Choroid plexus epithelial cell (primary cell): ENCODE results near the gene KCNJ1.

Experiments
- DNase-seq: peaks from one replicate; pipeline ENCODE4 v3.0.0-alpha.2; 2010; ENCODE audit warnings: low read depth
- H3K4me3 ChIP-seq: 2 replicates; pipeline ENCODE4 v1.5.1; 2011; ENCODE audit warnings: low read depth, mild to moderate bottlenecking, control low read depth, low read length, moderate library complexity
- CTCF ChIP-seq: conservative IDR thresholded peaks from 2 replicates; pipeline ENCODE4 v1.5.1; 2011; ENCODE audit warnings: low read depth, mild to moderate bottlenecking, control low read depth, inconsistent platforms, low read length, moderate library complexity

KCNJ1 gene

GRCh38 chr11:128822130-128822529, 45.0 kb downstream of the KCNJ1 start:
- TF ChIP-seq CTCF: no peak
- no peak for DNase-seq
- no peak overlapping the region for H3K4me3 ChIP-seq

GRCh38 chr11:128821556-128821955, 45.5 kb downstream of the KCNJ1 start:
- H3K4me3 ChIP-seq: no peak overlapping the region
- no peak for TF ChIP-seq CTCF
- no peak for DNase-seq

GRCh38 chr11:128819198-128819597, 47.9 kb downstream of the KCNJ1 start:
- no peak for DNase-seq
- no peak for TF ChIP-seq CTCF
- no peak overlapping the region for H3K4me3 ChIP-seq

GRCh38 chr11:128814856-128815705, 52.0 kb downstream of the KCNJ1 start:
- TF ChIP-seq CTCF: no peak
- no peak overlapping the region for H3K4me3 ChIP-seq
- DNase-seq: peak; percentile 93

- no peak for TF ChIP-seq CTCF
- no peak for DNase-seq
Measured at GRCh38 chr11:128813729-128814128, 53.4 kb downstream of the KCNJ1 start.

GRCh38 chr11:128810784-128811514, 56.1 kb downstream of the KCNJ1 start:
- no peak for DNase-seq
- no peak overlapping the region for H3K4me3 ChIP-seq
- TF ChIP-seq CTCF: no peak

More at GRCh38 chr11:128813729-128814128, 53.4 kb downstream of the KCNJ1 start:
- no peak overlapping the region for H3K4me3 ChIP-seq
